Neural progenitor cell (in vitro differentiated cells): ENCODE measurements around the gene BIRC5. TPM values are rescaled to one million over a fixed set of nuclear protein-coding genes. Genes with fewer than 3 reads are reported as not detected.

Source experiments
- DNase-seq: peaks from one replicate; pipeline ENCODE4 v3.0.0-alpha.2; 2016; ENCODE audit warnings: low spot score
- H2AFZ ChIP-seq: fragments of 200-600 bp; sonication (generic); replicated peaks from 2 replicates; pipeline ENCODE4 v1.6.1; 2016; ENCODE audit warnings: antibody characterized with exemption
- H3F3A ChIP-seq: fragments of 200-600 bp; sonication (generic); 2 replicates; pipeline ENCODE4 v1.6.1; 2016; ENCODE audit warnings: antibody characterized with exemption, low read depth
- H3K27ac ChIP-seq: fragments of 200-600 bp; sonication (generic); 2 replicates; pipeline ENCODE4 v1.5.1; 2016; ENCODE audit warnings: mild to moderate bottlenecking
- H3K27me3 ChIP-seq: fragments of 200-600 bp; sonication (generic); 2 replicates; pipeline ENCODE4 v1.6.1; 2016; ENCODE audit warnings: mild to moderate bottlenecking, moderate library complexity
- H3K36me3 ChIP-seq: fragments of 200-600 bp; sonication (generic); 2 replicates; pipeline ENCODE4 v1.5.1; 2016
- H3K4me1 ChIP-seq: fragments of 200-600 bp; sonication (generic); 2 replicates; pipeline ENCODE4 v1.6.1; 2016; ENCODE audit warnings: mixed run types
- H3K4me2 ChIP-seq: fragments of 200-600 bp; sonication (generic); 2 replicates; pipeline ENCODE4 v1.6.1; 2016
- H3K4me3 ChIP-seq: fragments of 200-600 bp; sonication (generic); 2 replicates; pipeline ENCODE4 v1.5.1; 2016
- H3K79me2 ChIP-seq: fragments of 200-600 bp; sonication (generic); 2 replicates; pipeline ENCODE4 v1.6.1; 2016; ENCODE audit warnings: low read depth
- H3K9ac ChIP-seq: fragments of 200-600 bp; sonication (generic); 2 replicates; pipeline ENCODE4 v1.6.1; 2016
- H3K9me3 ChIP-seq: fragments of 200-600 bp; sonication (generic); 2 replicates; pipeline ENCODE4 v1.5.1; 2016; ENCODE audit warnings: low read depth
- H4K20me1 ChIP-seq: fragments of 200-600 bp; sonication (generic); 2 replicates; pipeline ENCODE4 v1.6.1; 2016; ENCODE audit warnings: low read depth
- H3K27ac Mint-ChIP-seq: 3 replicates; pipeline ENCODE4 v1.8.0; 2021; ENCODE audit warnings: mixed read lengths
- H3K27me3 Mint-ChIP-seq: 2 replicates; pipeline ENCODE4 v1.8.0; 2022; ENCODE audit warnings: low read depth, mild to moderate bottlenecking, inconsistent platforms, moderate library complexity, mixed read lengths; ENCODE audit not compliant: insufficient read depth
- H3K36me3 Mint-ChIP-seq: 3 replicates; pipeline ENCODE4 v1.8.0; 2021; ENCODE audit warnings: mixed read lengths
- H3K4me1 Mint-ChIP-seq: 3 replicates; pipeline ENCODE4 v1.8.0; 2021; ENCODE audit warnings: mixed read lengths
- H3K4me3 Mint-ChIP-seq: 3 replicates; pipeline ENCODE4 v1.8.0; 2021; ENCODE audit warnings: mild to moderate bottlenecking, moderate library complexity, mixed read lengths
- H3K9me3 Mint-ChIP-seq: 3 replicates; pipeline ENCODE4 v1.8.0; 2020; ENCODE audit warnings: mixed read lengths
- CTCF ChIP-seq: fragments of 200-600 bp; sonication (generic); IDR thresholded peaks from 2 replicates; pipeline ENCODE4 v1.5.1; 2017; ENCODE audit warnings: antibody characterized with exemption, mild to moderate bottlenecking
- EZH2 ChIP-seq: fragments of 200-600 bp; sonication (generic); IDR thresholded peaks from 2 replicates; pipeline ENCODE4 v1.6.1; 2017; ENCODE audit warnings: antibody characterized with exemption, mild to moderate bottlenecking, moderate library complexity
- EZH2phosphoT487 ChIP-seq: fragments of 200-600 bp; sonication (generic); IDR thresholded peaks from 2 replicates; pipeline ENCODE4 v1.6.1; 2017; ENCODE audit warnings: antibody characterized with exemption
- total RNA-seq: library from RNA; depleted of rRNA; stranded (reverse); fragments of >200 nt; gene quantifications from 2 replicates; pipeline ENCODE4 v1.2.3, GENCODE V29; 2015; ENCODE audit warnings: low replicate concordance

BIRC5 gene
- total RNA-seq, 1 donor from 2014 or later = 144 TPM

- H3K27me3 Mint-ChIP-seq = peaks cover 14% of the 10 kb centered on the region
- no peak overlapping the region for H3K27ac Mint-ChIP-seq
- Histone ChIP-seq H3K27ac (peak overlapping the region; percentile 46), H3F3A (peaks cover 60% of the 10 kb centered on the region), H3K4me3 (no peak overlapping the region), H3K4me1 (peaks cover 9% of the 10 kb centered on the region), H3K27me3 (no peaks in the 10 kb centered on the region), H3K9ac (no peak overlapping the region), H3K36me3 (no peaks in the 10 kb centered on the region), H3K79me2 (no peaks in the 10 kb centered on the region), H2AFZ (no peak overlapping the region), H4K20me1 (peaks cover 38% of the 10 kb centered on the region), H3K9me3 (no peaks in the 10 kb centered on the region), H3K4me2 (no peak overlapping the region)
- DNase-seq = no peak
- peaks cover 16% of the 10 kb centered on the region for H3K4me1 Mint-ChIP-seq
- no peak for TF ChIP-seq EZH2phosphoT487
- no peak overlapping the region for H3K4me3 Mint-ChIP-seq
- H3K9me3 Mint-ChIP-seq = no peaks in the 10 kb centered on the region
- H3K36me3 Mint-ChIP-seq = peaks cover 10% of the 10 kb centered on the region
These were observed 41.6 kb upstream of the BIRC5 start for GRCh38 chr17:78172249-78173051.

GRCh38 chr17:78173097-78173715 lies 40.8 kb upstream of the BIRC5 start:
- TF ChIP-seq EZH2phosphoT487 = no peak
- no peak for TF ChIP-seq EZH2
- no peak for TF ChIP-seq CTCF
- Mint-ChIP-seq H3K27me3 (peaks cover 14% of the 10 kb centered on the region), H3K27ac (no peak overlapping the region), H3K4me3 (peak overlapping the region; percentile 24), H3K4me1 (peaks cover 16% of the 10 kb centered on the region), H3K36me3 (peaks cover 10% of the 10 kb centered on the region), H3K9me3 (no peaks in the 10 kb centered on the region)
- H4K20me1 ChIP-seq = peaks cover 38% of the 10 kb centered on the region
- no peaks in the 10 kb centered on the region for H3K79me2 ChIP-seq
- no peak overlapping the region for H3K27ac ChIP-seq
- DNase-seq = no peak
- H3F3A ChIP-seq = peaks cover 60% of the 10 kb centered on the region
- H3K4me1 ChIP-seq = peaks cover 9% of the 10 kb centered on the region
- no peaks in the 10 kb centered on the region for H3K9me3 ChIP-seq
- no peak overlapping the region for H2AFZ ChIP-seq
- H3K4me3 ChIP-seq = no peak overlapping the region
- H3K9ac ChIP-seq = no peak overlapping the region
- no peak overlapping the region for H3K4me2 ChIP-seq
- H3K36me3 ChIP-seq = no peaks in the 10 kb centered on the region
- H3K27me3 ChIP-seq = no peaks in the 10 kb centered on the region

GRCh38 chr17:78174346-78174869 lies 39.6 kb upstream of the BIRC5 start:
- no peak for TF ChIP-seq CTCF
- no peak for TF ChIP-seq EZH2
- TF ChIP-seq EZH2phosphoT487 = no peak
- Histone ChIP-seq H3K27ac (no peak overlapping the region), H3K9ac (no peak overlapping the region), H3K4me2 (no peak overlapping the region), H4K20me1 (peaks cover 32% of the 10 kb centered on the region), H3K4me3 (no peak overlapping the region), H3K9me3 (no peaks in the 10 kb centered on the region), H3K27me3 (no peaks in the 10 kb centered on the region), H3K36me3 (no peaks in the 10 kb centered on the region), H3K4me1 (peaks cover 3% of the 10 kb centered on the region), H3K79me2 (no peaks in the 10 kb centered on the region), H2AFZ (no peak overlapping the region), H3F3A (peaks cover 57% of the 10 kb centered on the region)
- H3K4me3 Mint-ChIP-seq = no peak overlapping the region
- no peak overlapping the region for H3K27ac Mint-ChIP-seq
- H3K4me1 Mint-ChIP-seq = peaks cover 16% of the 10 kb centered on the region
- H3K27me3 Mint-ChIP-seq = peaks cover 14% of the 10 kb centered on the region
- no peaks in the 10 kb centered on the region for H3K9me3 Mint-ChIP-seq
- no peak for DNase-seq
- H3K36me3 Mint-ChIP-seq = peaks cover 22% of the 10 kb centered on the region
